ENCODE measurements around the gene L3MBTL4. TPM values are rescaled to one million over a fixed set of nuclear protein-coding genes. Genes with fewer than 3 reads are reported as not detected.

L3MBTL4 gene
- total RNA-seq, 1 donor from 2014 or later, result 1.3 TPM

GRCh38 chr18:5939801-5940667, 474.7 kb downstream of the L3MBTL4 start:
- DNase-seq (ENCODE audit: extremely low read depth, low read depth, low spot score), result no peak

- no peak for DNase-seq (ENCODE audit: extremely low read depth, low read depth, low spot score)
Measured at GRCh38 chr18:5937795-5938194, 476.9 kb downstream of the L3MBTL4 start.

- no peak for DNase-seq (ENCODE audit: extremely low read depth, low read depth, low spot score)
Measured at GRCh38 chr18:5937121-5937520, 477.6 kb downstream of the L3MBTL4 start.

- DNase-seq (ENCODE audit: extremely low read depth, low read depth, low spot score), result no peak
Measured at GRCh38 chr18:5930789-5931188, 483.9 kb downstream of the L3MBTL4 start.

- DNase-seq (ENCODE audit: extremely low read depth, low read depth, low spot score), result no peak
Measured at GRCh38 chr18:5918205-5918858, 496.4 kb downstream of the L3MBTL4 start.

GRCh38 chr18:5914951-5915350, 499.8 kb downstream of the L3MBTL4 start:
- DNase-seq (ENCODE audit: extremely low read depth, low read depth, low spot score), result no peak

- no peak for DNase-seq (ENCODE audit: extremely low read depth, low read depth, low spot score)
Measured at GRCh38 chr18:5914016-5914415, 500.7 kb downstream of the L3MBTL4 start.

- DNase-seq (ENCODE audit: extremely low read depth, low read depth, low spot score), result no peak
Measured at GRCh38 chr18:5912566-5912965, 502.1 kb downstream of the L3MBTL4 start.

- DNase-seq (ENCODE audit: extremely low read depth, low read depth, low spot score), result no peak
Measured at GRCh38 chr18:5909125-5909524, 505.6 kb downstream of the L3MBTL4 start.

All from glomerular endothelial cell (primary cell).